Brain microvascular endothelial cell (primary cell): ENCODE measurements around the gene CASKIN1.

Experiments
- DNase-seq: peaks from one replicate; pipeline ENCODE4 v3.0.0-alpha.2; 2020
- H3K27ac ChIP-seq: fragments of 250-450 bp; sonication (Bioruptor Pico); 2 replicates; pipeline ENCODE4 v1.5.1; 2020; ENCODE audit warnings: mild to moderate bottlenecking, moderate library complexity
- H3K27me3 ChIP-seq: fragments of 250-450 bp; sonication (Bioruptor Pico); replicated peaks from 2 replicates; pipeline ENCODE4 v1.5.1; 2020; ENCODE audit warnings: mild to moderate bottlenecking
- H3K36me3 ChIP-seq: fragments of 250-450 bp; sonication (Bioruptor Pico); replicated peaks from 2 replicates; pipeline ENCODE4 v1.5.1; 2020; ENCODE audit warnings: mild to moderate bottlenecking
- H3K4me3 ChIP-seq: 2 replicates; pipeline ENCODE4 v1.5.1; 2011; ENCODE audit warnings: low read depth, mild to moderate bottlenecking, control low read depth, low read length, moderate library complexity
- CTCF ChIP-seq: IDR thresholded peaks from 2 replicates; pipeline ENCODE4 v1.5.1; 2011; ENCODE audit warnings: low read depth, mild to moderate bottlenecking, moderate library complexity, low read length, control low read depth, inconsistent platforms; ENCODE audit errors: missing control alignments
- in situ Hi-C: cut with HindIII; loops from 2 replicates; pipeline ENCODE4 v1.10.0; 2017; ENCODE audit warnings: low sequenced_read_pairs, low pct_ligation_motif_present

Gene CASKIN1

GRCh38 chr16:2150418-2151187 lies 45.8 kb downstream of the CASKIN1 start:
- no peak for TF ChIP-seq CTCF
- H3K36me3 ChIP-seq = peaks cover 36% of the 10 kb centered on the region
- no peaks in the 10 kb centered on the region for H3K27me3 ChIP-seq
- in situ Hi-C loops = no loop called here
- no peak for DNase-seq
- no peak overlapping the region for H3K27ac ChIP-seq
- no peak overlapping the region for H3K4me3 ChIP-seq

- TF ChIP-seq CTCF = no peak
- DNase-seq = no peak
- H3K36me3 ChIP-seq = peaks cover 33% of the 10 kb centered on the region
- no peak overlapping the region for H3K4me3 ChIP-seq
- no peak overlapping the region for H3K27ac ChIP-seq
- in situ Hi-C loops = no loop called here
- no peaks in the 10 kb centered on the region for H3K27me3 ChIP-seq
Observed at GRCh38 chr16:2149630-2150417, 46.6 kb downstream of the CASKIN1 start.

GRCh38 chr16:2148714-2149629 lies 47.4 kb downstream of the CASKIN1 start:
- Histone ChIP-seq H3K27me3 (no peaks in the 10 kb centered on the region), H3K4me3 (peak overlapping the region; percentile 40), H3K36me3 (peaks cover 27% of the 10 kb centered on the region), H3K27ac (no peak overlapping the region)
- no peak for DNase-seq
- TF ChIP-seq CTCF = no peak
- in situ Hi-C loops = no loop called here

- H3K36me3 ChIP-seq = peaks cover 19% of the 10 kb centered on the region
- no peak for DNase-seq
- peak within 1 kb of the TSS; percentile 40 for H3K4me3 ChIP-seq
- H3K27ac ChIP-seq = no peak within 1 kb of the TSS
- in situ Hi-C loops = no loop called here
- no peaks in the 10 kb centered on the region for H3K27me3 ChIP-seq
- no peak for TF ChIP-seq CTCF
Observed at GRCh38 chr16:2147981-2148671, 48.3 kb downstream of the CASKIN1 start, which contains the start of gene RAB26. TSS of gene RAB26 (plus strand) at chr16:2148625. CDS start at chr16:2148784, 159 bp downstream.

- in situ Hi-C loops = no loop called here
- no peak for TF ChIP-seq CTCF
- DNase-seq = no peak
- peaks cover 13% of the 10 kb centered on the region for H3K36me3 ChIP-seq
- H3K4me3 ChIP-seq = no peak overlapping the region
- H3K27ac ChIP-seq = no peak overlapping the region
- no peaks in the 10 kb centered on the region for H3K27me3 ChIP-seq
Observed at GRCh38 chr16:2147378-2147777, 49.0 kb downstream of the CASKIN1 start.
